Heart left ventricle (tissue), 13 donors: ENCODE data around the gene GET4.

Source experiments
- CTCF ChIP-seq, 12 donors: fragments of 200-600 bp; sonication (generic) in 4 of 12; IDR thresholded peaks; one replicate each; pipeline versions ENCODE4 v1.5.0 to v1.8.0; 2018 to 2022; ENCODE audit warnings: antibody characterized with exemption in 12 of 12, mild to moderate bottlenecking in 5 of 12
- POLR2A ChIP-seq, 2 donors: fragments of 450-650 bp; IDR thresholded peaks; one replicate each; pipeline ENCODE4 v1.6.1; 2017; ENCODE audit warnings: antibody characterized with exemption in 2 of 2, mild to moderate bottlenecking in 2 of 2, moderate library complexity in 2 of 2
- donor health status: ischemic (EF 13 %, LVEDD 7.1; RV severe dilation, severe dysfunction).
- donor health status: DM: no; HTN: yes; CAD: no.
- donor health status: DM: no; HTN: no; CAD: no.
- donor health status: ischemic (EF 25% LVEDD 6.9; RV normal size, moderate dysfunction).
- donor health status: ischemic (EF 25% LVEDD 5.7; RV mildly dilated, moderate dysfunction).
- donor health status: ischemic (EF 35%, LVEDD 5.7; RV mildly dilated, moderate dysfunction).
- donor health status: nonischemic (EF 11% LVEDD 7.7; RV severe dilation, severe dysfunction).
- donor health status: DM: yes; HTN: yes; CAD: no.
- donor health status: PGD.
- donor health status: ischemic (EF 29% LVEDD 5.4; RV normal size, mild dysfunction).
- donor health status: nonischemic (EF 23%, LVEDD 6.1; RV moderate dilation, normal function).

- TF ChIP-seq CTCF (IDR thresholded peaks at IDR 0.05) (no peak), POLR2A (IDR thresholded peaks at IDR 0.05) (no peak)
Observed at GRCh38 chr7:859359-860030, 16.9 kb upstream of the GET4 start.
